ENCODE results near the gene MCTP1.
"Not testable (repeated sequence)": the region's sequence is repeated elsewhere in the genome, so short reads cannot be mapped to it uniquely, and the experiment has no call there.

The MCTP1 gene

DNA sequence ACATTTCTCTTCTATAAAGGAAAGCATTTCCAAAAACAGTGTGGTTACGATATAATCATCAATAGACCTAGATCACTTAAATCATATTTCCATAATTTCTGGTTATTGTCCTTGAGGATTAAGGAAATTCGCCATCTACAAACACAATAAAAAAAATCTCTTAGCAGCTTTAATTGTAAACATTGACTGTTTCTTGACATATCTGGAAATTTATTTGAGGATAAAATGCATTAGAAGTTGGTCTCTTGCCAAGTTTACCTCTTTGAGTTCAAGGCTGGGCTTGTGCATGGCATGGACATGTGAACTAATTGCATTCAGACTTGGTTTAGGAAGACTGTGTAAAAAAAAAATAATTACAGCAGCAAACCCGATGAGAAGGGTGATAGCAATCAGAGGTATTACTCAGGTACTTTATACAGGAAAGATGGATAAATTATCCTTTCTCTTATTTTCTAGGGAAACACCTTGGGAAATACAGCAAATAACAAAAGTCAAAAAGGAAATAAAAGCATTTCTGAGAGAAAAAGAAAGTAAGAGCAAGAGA lies 428.6 kb downstream of the MCTP1 start:
- no peaks in the 10 kb centered on the region for H3K27me3 Mint-ChIP-seq
- H3K9me3 Mint-ChIP-seq: no peaks in the 10 kb centered on the region
- peaks cover 0 to 1% of the 10 kb centered on the region in 2 donors for H3K4me1 Mint-ChIP-seq
- no peak overlapping the region for H3K27ac Mint-ChIP-seq
- DNase-seq (no peak), ATAC-seq (replicated peaks) (no peak)
- no peaks in the 10 kb centered on the region for H3K36me3 Mint-ChIP-seq
- H3K4me3 Mint-ChIP-seq: no peak overlapping the region

DNA sequence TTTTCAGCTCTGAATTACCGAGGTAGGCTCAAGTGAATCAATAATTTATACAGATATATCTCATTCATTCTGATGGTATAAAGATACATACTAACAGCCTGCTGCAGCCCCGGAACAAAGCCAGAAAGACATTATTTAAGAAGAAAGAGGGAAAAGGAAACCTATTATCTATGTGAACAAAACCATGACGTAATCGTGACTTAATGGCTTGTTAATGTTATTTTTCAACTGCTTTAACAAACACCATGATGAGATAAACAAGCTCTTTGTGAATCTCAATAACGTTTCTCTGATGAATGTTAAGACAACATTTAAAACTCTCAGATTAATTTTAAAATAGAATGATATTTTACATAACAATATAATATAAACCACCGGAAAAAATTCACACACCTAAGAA lies 429.4 kb downstream of the MCTP1 start:
- no peaks in the 10 kb centered on the region for H3K9me3 Mint-ChIP-seq
- DNase-seq: no peak
- H3K27me3 Mint-ChIP-seq: no peaks in the 10 kb centered on the region
- H3K36me3 Mint-ChIP-seq: no peaks in the 10 kb centered on the region
- no peak overlapping the region for H3K4me3 Mint-ChIP-seq
- H3K4me1 Mint-ChIP-seq: peaks cover 0 to 1% of the 10 kb centered on the region in 2 donors
- no peak overlapping the region for H3K27ac Mint-ChIP-seq
- no peak for ATAC-seq (replicated peaks)

DNA sequence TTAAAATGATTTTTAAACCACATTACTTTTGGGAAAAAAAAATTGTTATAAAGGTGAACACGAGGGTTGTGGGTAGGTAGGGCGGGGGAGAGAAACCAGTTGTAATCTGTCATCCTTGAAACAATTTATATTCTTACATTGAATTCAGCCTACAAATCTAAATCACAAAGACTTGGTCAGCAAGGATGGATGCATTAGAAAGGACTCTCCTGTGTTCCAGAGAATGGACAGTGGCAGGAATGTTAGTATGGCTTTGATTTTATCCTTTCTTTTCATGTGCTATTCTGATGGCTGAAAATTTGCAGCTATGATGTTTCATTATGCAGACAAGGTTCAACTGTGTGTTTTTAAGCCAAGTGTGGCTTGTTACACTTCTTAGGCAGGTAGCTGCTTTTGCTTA lies 431.8 kb downstream of the MCTP1 start:
- Mint-ChIP-seq H3K4me1 (peaks cover 1 to 5% of the 10 kb centered on the region in 2 donors), H3K27ac (no peak overlapping the region), H3K9me3 (no peaks in the 10 kb centered on the region), H3K36me3 (no peaks in the 10 kb centered on the region), H3K4me3 (no peak overlapping the region), H3K27me3 (no peaks in the 10 kb centered on the region)
- DNase-seq (no peak), ATAC-seq (replicated peaks) (no peak)

DNA sequence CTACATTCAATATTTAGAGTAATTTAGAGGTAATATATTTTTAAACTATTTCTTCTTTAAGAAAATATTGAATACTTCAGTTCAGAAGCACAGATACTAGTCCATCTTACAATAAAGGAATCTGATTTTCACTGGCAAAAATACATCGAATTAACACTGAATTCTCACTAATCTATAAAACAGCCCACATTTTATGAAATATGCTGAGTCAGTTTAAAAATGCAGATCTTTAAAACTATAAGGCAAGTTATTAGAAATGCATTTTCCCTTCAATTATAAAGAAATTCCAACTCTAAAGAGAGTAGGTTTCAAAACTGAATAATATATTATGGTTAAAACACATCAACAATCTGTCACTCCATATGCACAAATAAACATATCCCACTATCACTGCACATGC lies 433.9 kb downstream of the MCTP1 start:
- H3K27ac Mint-ChIP-seq: no peak overlapping the region
- H3K4me3 Mint-ChIP-seq: no peak overlapping the region
- peaks cover 2 to 5% of the 10 kb centered on the region in 2 donors for H3K4me1 Mint-ChIP-seq
- DNase-seq: no peak
- no peak for ATAC-seq (replicated peaks)
- H3K9me3 Mint-ChIP-seq: no peaks in the 10 kb centered on the region
- H3K36me3 Mint-ChIP-seq: no peaks in the 10 kb centered on the region
- H3K27me3 Mint-ChIP-seq: no peaks in the 10 kb centered on the region

DNA sequence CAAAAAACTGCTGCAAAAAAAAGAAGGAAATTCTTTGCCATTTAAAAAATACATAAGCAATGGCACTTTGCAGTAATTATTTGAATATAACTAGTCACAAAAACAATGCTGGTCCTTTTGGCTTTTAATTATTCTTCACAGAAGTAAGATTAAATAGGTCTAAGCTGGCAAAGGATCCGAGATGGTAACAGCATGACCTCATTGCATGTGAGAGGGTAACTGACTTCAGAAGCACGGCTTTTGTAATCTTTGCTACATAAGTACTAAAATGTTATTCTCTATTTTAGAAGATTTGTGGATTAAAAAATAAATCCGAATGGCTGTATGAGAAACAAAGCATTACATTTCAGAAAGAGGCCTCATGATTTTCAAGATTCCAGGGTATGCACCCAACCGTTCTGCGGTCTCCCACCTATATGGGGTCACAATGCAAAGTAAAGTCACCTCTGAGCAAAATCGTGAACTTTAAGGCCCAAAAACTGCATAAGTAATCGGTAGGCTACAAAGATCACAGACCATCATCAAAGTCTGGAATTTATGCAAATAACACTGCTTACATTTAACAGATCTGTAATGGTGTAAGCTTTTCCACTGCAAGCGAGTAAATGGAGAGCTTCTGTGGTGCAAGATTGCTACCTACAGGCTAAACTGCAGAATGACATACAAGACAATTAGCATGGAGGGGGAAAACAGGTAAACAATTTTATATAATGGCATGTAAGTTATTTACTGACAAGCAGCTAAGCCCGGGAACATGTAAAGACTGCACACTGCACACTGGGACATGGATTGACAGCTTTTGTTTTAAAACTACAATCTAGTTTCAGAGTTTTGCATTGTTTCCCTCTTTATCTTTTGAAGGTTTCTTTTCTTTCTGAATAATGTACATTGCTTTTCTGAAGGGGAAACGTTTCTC lies 434.8 kb downstream of the MCTP1 start:
- no peak overlapping the region for H3K4me3 Mint-ChIP-seq
- H3K27ac Mint-ChIP-seq: no peak overlapping the region
- no peaks in the 10 kb centered on the region for H3K36me3 Mint-ChIP-seq
- H3K9me3 Mint-ChIP-seq: no peaks in the 10 kb centered on the region
- peaks cover 2 to 5% of the 10 kb centered on the region in 2 donors for H3K4me1 Mint-ChIP-seq
- DNase-seq: peak; percentile 18
- no peaks in the 10 kb centered on the region for H3K27me3 Mint-ChIP-seq
- peak; percentile 95 to 97 for ATAC-seq (replicated peaks)

DNA sequence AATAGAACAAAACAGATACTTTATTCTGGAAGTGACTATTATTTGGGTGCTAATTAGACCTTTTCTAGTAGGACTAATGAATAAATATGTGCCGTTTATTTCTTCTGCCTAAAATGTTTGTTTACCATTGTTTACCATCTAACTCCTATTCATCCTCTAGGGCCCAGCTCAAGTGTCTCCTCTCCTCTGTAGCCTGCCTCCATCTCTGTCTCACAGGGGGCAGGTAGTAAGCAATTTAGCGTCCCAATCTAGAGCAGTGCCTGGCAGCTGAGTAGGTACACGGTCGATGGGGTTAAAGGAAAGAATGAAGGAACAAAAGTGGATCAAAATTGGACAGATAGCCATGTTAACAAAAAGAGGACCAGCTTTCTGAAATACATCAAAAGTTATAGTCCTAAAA lies 435.6 kb downstream of the MCTP1 start:
- no peak overlapping the region for H3K27ac Mint-ChIP-seq
- no peaks in the 10 kb centered on the region for H3K36me3 Mint-ChIP-seq
- no peak overlapping the region for H3K4me3 Mint-ChIP-seq
- DNase-seq: no peak
- peaks cover 2 to 5% of the 10 kb centered on the region in 2 donors for H3K4me1 Mint-ChIP-seq
- H3K9me3 Mint-ChIP-seq: no peaks in the 10 kb centered on the region
- ATAC-seq (replicated peaks): no peak
- no peaks in the 10 kb centered on the region for H3K27me3 Mint-ChIP-seq

DNA sequence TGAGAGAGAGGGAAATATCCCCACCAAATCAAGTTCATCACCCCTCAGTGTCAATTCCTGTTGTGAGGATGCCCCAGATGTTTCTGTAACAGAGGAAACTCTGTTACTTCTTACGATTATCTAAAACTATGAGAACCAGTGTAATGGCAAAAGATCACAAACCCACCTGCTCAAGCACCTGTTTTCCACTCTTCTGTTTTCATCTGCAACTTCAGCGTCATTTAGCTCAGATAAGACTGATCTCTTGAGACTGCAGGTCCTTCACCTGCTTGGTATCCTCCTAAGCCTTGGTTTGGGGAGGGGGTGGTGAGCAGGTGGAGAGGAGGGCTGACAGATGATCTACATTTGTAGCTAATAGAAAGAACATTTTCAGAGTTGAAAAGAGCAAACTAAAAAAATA lies 437.2 kb downstream of the MCTP1 start:
- no peak overlapping the region for H3K4me3 Mint-ChIP-seq
- no peaks in the 10 kb centered on the region for H3K36me3 Mint-ChIP-seq
- H3K9me3 Mint-ChIP-seq: no peaks in the 10 kb centered on the region
- ATAC-seq (replicated peaks) (no peak), DNase-seq (no peak)
- H3K4me1 Mint-ChIP-seq: peaks cover 2 to 5% of the 10 kb centered on the region in 2 donors
- H3K27me3 Mint-ChIP-seq: no peaks in the 10 kb centered on the region
- no peak overlapping the region for H3K27ac Mint-ChIP-seq

DNA sequence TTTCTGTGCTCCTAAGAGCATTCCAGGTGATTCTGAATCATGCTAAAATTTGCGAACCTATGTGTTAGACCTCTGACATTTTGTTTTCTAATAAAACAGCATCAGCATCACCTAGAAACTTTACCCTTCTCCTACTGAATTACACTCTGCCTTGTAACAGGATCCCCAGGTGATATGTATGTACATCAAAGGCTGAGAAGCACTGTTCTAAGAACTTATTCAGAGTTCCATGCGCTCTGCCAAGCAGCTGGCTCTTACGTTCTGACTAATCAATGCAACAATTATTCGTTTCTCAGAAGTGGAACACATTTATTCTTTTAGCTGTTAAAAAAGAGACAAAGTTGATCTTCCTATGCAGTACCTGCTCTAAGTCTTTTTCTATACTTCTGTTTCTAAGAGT lies 437.9 kb downstream of the MCTP1 start:
- Mint-ChIP-seq H3K27ac (no peak overlapping the region), H3K36me3 (no peaks in the 10 kb centered on the region), H3K27me3 (no peaks in the 10 kb centered on the region), H3K4me1 (peaks cover 2 to 5% of the 10 kb centered on the region in 2 donors), H3K4me3 (no peak overlapping the region), H3K9me3 (no peaks in the 10 kb centered on the region)
- ATAC-seq (replicated peaks): no peak
- no peak for DNase-seq

DNA sequence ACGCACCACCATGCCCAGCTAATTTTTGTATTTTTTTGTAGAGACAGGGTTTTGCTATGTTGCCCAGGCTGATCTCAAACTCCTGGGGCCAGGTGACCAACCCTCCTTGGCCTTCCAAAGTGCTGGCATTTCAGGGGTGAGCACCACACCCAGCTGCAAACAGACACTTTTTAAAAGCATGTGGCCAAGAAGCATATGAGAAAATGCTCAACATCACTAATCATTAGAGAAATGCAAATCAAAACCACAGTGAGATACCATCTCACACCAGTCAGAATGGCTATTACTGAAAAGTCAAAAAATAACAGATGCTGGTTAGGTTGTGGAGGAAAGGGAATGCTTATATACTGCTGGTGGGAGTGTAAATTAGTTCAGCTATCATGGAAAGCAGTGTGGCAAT lies 439.2 kb downstream of the MCTP1 start:
- not testable (repeated sequence) for DNase-seq; H3K4me1 Mint-ChIP-seq; H3K27me3 Mint-ChIP-seq; H3K27ac Mint-ChIP-seq; H3K4me3 Mint-ChIP-seq; ATAC-seq (replicated peaks); H3K9me3 Mint-ChIP-seq; H3K36me3 Mint-ChIP-seq

DNA sequence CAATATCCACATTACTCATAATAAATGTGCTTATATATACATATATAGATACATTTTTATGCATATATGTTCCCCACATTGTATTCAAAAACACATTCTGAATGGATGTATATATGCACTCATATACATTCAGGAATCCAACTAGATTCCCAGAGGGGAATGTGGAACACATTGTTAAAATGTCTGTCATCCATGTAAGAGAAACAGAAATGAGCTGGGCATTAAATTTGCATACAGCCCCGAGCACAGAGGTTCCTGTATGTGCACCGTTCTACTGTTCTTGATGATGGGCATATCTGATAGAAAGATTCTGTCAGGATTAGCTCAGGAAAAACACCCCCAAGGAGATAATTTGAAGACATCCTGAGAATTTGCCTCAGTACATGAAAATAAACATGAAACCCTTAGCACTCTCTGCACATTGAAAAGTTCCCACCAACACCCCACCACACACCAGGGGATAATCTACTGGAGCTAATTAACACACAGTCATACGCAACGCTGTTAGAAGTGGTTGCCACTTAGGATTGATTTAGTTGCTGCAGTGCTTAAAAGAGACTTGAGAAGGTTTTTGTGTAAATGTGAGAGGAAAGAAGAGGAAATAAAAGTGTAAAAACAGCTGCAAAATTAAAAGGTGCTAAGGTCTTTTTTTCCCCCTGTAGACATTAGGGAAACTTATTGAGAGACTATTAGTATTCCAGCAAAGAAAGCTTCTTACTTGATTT lies 443.1 kb downstream of the MCTP1 start:
- Mint-ChIP-seq H3K36me3 (no peaks in the 10 kb centered on the region), H3K9me3 (no peaks in the 10 kb centered on the region), H3K4me3 (no peak overlapping the region), H3K4me1 (peaks cover 0 to 2% of the 10 kb centered on the region in 2 donors), H3K27ac (no peak overlapping the region), H3K27me3 (no peaks in the 10 kb centered on the region)
- ATAC-seq (replicated peaks) (no peak), DNase-seq (no peak)

DNA sequence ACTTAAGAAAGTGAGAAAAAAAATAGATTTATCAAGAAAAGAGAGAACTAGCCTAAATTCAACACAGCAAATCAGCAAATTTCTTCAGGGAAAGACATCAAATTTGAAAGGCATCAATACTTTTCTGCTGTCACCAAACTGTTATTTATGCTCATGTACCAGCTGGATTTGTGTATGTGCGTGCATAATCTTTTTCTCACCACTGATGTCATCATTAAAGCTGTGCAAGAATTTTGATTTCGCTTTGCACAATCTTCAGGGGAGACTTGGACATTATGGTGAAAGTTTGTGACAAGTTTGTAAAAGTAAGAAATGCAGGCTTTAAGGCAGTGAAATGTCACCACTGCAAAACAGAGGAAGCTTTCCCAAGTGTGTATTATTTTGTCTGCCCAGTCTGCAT lies 451.0 kb downstream of the MCTP1 start:
- ATAC-seq (replicated peaks) (no peak), DNase-seq (no peak)
- no peaks in the 10 kb centered on the region for H3K36me3 Mint-ChIP-seq
- H3K4me1 Mint-ChIP-seq: no peaks in the 10 kb centered on the region
- no peaks in the 10 kb centered on the region for H3K9me3 Mint-ChIP-seq
- no peaks in the 10 kb centered on the region for H3K27me3 Mint-ChIP-seq
- no peak overlapping the region for H3K4me3 Mint-ChIP-seq
- no peak overlapping the region for H3K27ac Mint-ChIP-seq

DNA sequence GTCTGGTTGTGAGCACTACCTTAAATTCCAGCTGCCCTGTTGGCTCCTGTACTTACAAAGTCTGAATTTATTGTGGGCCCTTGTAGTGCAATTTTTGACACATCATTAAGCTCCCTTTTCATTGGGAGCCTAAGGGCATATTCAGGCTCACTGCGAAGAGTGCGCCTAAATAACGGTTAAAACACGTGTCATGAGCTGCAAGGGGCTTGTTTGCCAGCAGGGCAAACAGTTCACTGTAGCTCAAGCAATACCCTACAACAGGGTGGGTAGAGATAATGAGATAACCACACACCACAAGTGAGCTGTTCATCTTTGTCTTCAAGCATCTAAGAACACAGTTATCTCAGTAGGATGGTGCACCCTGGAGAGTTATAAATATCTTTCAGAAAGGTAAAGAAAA lies 452.2 kb downstream of the MCTP1 start:
- ATAC-seq (replicated peaks) (no peak), DNase-seq (no peak)
- Mint-ChIP-seq H3K4me3 (no peak overlapping the region), H3K36me3 (no peaks in the 10 kb centered on the region), H3K27me3 (no peaks in the 10 kb centered on the region), H3K9me3 (no peaks in the 10 kb centered on the region), H3K27ac (no peak overlapping the region), H3K4me1 (no peaks in the 10 kb centered on the region)

DNA sequence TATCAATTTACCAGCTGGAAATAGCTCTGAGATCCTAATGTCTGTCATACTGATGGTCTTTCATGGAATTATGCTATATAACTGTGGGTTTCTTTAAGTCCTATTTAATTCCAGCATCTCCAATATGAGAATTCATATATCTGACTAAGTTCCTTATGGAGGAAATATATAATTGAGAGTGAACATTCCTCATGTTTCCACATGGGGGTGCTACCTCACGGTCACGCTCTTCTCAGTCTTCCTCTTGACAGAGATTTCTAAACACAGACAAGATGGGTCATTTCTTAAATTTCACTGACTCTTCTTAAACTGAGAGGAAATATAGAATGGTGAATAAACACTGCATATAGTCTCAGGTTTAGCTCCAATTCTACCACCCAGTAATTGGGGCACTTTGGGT lies 454.4 kb downstream of the MCTP1 start:
- no peak for ATAC-seq (replicated peaks)
- DNase-seq: no peak
- no peaks in the 10 kb centered on the region for H3K36me3 Mint-ChIP-seq
- H3K27me3 Mint-ChIP-seq: no peaks in the 10 kb centered on the region
- no peak overlapping the region for H3K4me3 Mint-ChIP-seq
- H3K27ac Mint-ChIP-seq: no peak overlapping the region
- no peaks in the 10 kb centered on the region for H3K9me3 Mint-ChIP-seq
- no peaks in the 10 kb centered on the region for H3K4me1 Mint-ChIP-seq

DNA sequence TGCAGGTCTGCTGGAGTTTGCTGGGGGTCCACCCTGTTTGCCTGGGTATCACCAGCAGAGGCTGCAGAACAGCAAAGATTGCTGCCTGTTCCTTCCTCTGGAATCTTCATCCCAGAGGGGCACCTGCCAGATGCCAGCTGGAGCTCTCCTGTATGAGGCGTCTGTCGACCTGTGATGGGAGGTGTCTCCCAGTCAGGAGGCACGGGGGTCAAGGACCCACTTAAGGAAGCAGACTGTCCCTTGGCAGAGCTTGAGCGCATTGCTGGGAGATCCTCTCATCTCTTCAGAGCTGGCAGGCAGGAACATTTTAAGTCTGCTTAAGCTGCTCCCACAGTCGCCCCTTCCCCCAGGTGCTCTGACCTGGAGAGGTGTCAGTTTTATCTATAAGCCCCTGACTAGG lies 456.7 kb downstream of the MCTP1 start:
- H3K4me1 Mint-ChIP-seq; H3K36me3 Mint-ChIP-seq; H3K4me3 Mint-ChIP-seq; H3K9me3 Mint-ChIP-seq; DNase-seq; H3K27ac Mint-ChIP-seq; ATAC-seq (replicated peaks); H3K27me3 Mint-ChIP-seq: not testable (repeated sequence)

DNA sequence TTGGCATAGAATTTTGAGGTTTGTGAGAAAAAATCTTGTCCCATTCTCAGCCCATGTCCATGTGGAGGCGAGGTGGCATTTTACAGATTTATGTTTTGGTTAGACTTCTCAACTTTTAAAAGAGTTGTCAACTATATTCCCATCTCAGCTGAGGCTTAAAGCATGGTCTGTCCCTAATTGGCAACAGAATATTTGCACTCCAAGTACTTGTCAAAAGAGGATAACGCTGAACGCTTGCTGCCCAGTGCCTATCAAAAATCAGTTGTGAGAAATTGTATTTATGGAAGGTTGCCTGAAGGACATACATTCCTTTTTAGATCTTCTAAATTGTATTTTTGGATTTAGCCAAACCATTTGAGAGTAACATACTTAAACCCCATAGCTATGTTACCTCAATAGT lies 464.4 kb downstream of the MCTP1 start:
- no peaks in the 10 kb centered on the region for H3K4me1 Mint-ChIP-seq
- no peak overlapping the region for H3K27ac Mint-ChIP-seq
- H3K36me3 Mint-ChIP-seq: no peaks in the 10 kb centered on the region
- no peak overlapping the region for H3K4me3 Mint-ChIP-seq
- H3K9me3 Mint-ChIP-seq: peaks cover 0 to 3% of the 10 kb centered on the region in 2 donors
- DNase-seq (no peak), ATAC-seq (replicated peaks) (no peak)
- H3K27me3 Mint-ChIP-seq: no peaks in the 10 kb centered on the region
